GM19351 (cell line): ENCODE data around the gene PLOD3.
A peak's percentile ranks its signal among the peaks of the same experiment; 100 is the strongest.
"Not testable (repeated sequence)": the region's sequence is repeated elsewhere in the genome, so short reads cannot be mapped to it uniquely, and the experiment has no call there.

Experiments
- ATAC-seq: cut with Tn5 transposase; IDR thresholded peaks from one replicate; pipeline ENCODE4 v1.9.1; 2021; ENCODE audit warnings: mild to moderate bottlenecking, moderate library complexity; ENCODE audit not compliant: unreplicated experiment

Gene PLOD3, protein sequence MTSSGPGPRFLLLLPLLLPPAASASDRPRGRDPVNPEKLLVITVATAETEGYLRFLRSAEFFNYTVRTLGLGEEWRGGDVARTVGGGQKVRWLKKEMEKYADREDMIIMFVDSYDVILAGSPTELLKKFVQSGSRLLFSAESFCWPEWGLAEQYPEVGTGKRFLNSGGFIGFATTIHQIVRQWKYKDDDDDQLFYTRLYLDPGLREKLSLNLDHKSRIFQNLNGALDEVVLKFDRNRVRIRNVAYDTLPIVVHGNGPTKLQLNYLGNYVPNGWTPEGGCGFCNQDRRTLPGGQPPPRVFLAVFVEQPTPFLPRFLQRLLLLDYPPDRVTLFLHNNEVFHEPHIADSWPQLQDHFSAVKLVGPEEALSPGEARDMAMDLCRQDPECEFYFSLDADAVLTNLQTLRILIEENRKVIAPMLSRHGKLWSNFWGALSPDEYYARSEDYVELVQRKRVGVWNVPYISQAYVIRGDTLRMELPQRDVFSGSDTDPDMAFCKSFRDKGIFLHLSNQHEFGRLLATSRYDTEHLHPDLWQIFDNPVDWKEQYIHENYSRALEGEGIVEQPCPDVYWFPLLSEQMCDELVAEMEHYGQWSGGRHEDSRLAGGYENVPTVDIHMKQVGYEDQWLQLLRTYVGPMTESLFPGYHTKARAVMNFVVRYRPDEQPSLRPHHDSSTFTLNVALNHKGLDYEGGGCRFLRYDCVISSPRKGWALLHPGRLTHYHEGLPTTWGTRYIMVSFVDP

DNA sequence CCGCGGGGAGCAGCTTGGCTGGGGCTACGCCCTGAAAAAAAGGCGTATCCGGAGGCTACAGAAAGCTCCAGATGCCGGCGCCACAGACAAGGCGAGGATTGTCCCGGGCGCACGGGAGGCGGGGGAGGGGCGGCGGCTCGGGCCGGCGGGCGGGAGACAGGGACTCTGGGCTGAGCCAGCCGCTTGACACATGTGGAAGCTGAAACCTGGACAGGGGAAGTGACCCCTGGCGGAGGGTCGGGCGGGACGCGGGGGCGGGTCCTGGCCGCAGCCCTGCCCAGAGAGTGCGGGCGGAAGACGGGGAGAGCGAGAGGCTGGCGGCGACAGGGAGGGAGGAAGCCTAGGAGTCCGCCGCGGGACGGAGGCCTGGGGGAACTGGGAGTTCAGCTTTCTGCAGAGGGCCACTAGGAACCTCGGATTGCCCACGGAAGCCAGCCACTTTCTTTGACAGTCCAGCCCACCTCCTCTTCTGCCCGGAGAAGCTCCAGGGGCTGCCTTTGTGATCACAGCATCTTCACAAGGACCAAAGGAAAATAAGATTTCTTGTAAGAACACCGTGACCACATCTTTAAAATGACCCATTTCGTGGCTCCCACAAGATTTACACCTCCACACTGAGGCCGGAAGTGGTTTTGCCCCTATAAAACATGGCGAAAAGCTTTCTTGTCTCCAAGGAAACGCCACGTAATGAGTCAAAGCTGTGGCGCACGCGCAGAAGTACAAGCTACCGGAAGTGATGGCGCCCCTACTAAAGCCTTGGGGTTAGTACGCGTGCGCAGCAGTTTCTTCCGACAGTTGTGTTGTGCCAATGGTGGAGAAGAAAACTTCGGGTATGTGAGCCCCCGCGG is at the start of gene PLOD3, which contains the start of gene ZNHIT1:
PLOD3 (minus strand) TSS at position 194 of the 848 bp plus-strand sequence. CDS start 307 bp downstream, outside the sequence.
ZNHIT1 (plus strand) TSS at position 778 of the 848 bp plus-strand sequence; CDS start at position 809, 31 bp downstream.
- ATAC-seq, result peak; percentile 72

DNA sequence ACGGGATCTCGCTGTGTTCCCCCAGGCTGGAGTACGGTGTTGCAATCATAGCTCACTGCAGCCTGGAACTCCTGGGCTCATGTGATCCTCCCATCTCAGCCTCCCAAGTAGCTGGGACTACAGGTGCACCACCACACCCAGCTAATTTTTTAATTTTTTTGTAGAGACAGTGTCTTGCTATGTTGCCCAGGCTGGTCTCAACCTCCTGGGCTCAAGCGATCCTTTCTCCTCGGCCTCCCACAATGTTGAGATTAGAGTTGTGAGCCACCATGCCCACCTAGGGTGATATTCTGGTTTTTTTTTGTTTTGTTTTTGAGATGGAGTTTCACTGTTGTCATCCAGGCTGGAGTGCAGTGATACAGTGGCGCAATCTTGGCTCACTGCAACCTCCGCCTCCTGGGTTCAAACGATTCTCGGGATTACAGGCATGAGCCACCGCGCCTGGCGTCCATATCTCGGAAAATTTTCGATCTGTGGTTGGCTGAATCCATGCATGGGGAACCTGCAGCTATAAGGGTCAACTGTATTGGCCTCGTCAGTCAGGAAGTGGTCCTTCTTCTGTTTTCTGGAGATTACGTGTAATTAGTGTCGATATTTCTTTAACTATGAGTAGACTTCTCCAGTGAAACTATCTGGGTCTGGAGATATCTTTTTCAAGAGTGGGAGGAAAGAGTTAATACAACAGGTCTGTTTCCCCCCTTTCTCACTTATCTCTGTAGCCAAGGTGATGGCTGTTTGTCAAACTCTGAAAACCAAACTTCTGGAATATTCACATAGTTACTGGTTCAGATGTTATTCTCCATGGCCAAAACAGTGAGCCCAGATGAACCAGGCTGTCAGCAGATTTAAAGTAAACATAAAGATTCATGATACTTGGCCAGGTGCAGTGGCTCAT is 48.5 kb upstream of the PLOD3 start:
- ATAC-seq, result no peak

DNA sequence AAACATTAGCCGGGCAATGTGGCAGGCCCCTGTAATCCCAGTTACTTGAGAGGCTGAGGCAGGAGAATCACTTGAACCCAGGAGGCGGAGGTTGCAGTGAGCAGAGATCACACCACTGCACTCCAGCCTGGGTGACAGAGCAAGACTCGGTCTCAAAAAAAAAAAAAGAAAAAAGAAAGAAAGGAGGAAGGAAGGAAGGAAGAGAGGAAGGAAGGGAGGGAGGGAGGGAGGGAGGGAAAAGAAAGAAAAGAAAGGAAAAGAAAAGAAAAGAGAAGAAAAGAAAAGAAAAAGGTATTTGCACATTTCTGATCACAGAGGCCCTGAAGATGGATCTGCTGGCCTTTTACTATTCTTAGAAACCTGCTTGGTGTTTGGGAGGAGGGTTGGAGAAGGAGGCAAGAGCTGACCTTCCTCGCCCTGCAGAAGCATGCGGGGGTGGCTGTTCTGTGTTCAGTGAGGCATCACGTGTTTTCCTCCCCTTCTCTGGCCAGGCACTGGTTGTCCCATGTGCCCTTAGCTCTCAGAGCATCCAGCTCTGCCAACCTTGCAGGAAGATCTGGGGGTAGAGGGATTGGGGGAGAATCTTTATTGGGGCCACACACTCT is 46.8 kb upstream of the PLOD3 start:
- not testable (repeated sequence) for ATAC-seq

DNA sequence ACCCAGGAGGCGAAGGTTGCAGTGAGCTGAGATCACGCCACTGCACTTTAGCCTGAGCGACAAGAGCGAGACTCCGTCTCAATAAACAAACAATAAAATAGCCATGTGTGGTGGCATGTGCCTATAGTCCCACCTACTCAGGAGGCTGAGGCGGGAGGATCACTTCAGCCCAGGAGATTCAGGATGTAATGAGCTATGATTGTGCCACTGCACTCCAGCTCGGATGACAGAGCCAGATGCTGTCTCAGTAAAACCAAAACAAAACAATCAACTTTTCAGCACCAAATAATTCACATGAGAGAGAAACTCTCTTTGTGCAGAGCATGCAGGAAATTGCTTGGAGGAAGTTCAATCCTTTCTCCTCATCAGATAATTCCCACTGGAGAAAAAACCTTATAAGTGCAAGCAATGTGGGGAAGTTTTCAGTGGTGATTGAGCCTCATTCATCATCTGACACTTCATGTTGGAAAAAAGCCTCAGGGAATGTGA is 40.9 kb upstream of the PLOD3 start:
- ATAC-seq, result no peak

DNA sequence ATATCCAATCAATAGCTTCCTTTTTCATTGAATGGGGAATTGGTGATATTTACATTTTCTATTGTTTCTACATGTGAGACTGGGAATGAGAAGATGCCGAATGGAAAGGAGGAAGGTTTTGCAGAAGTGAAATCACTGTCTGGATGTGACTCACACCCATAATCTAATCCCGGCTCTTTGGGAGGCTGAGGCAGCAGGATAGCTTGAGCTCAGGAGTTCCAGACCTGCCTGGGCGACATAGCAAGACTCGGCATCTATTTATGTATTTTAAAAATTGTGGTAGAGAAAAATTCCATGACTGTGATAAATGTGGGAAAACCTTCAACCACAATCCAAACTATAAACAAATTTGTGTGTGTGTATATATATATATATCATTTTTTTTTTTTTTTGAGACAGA is 38.4 kb upstream of the PLOD3 start:
- no peak for ATAC-seq

DNA sequence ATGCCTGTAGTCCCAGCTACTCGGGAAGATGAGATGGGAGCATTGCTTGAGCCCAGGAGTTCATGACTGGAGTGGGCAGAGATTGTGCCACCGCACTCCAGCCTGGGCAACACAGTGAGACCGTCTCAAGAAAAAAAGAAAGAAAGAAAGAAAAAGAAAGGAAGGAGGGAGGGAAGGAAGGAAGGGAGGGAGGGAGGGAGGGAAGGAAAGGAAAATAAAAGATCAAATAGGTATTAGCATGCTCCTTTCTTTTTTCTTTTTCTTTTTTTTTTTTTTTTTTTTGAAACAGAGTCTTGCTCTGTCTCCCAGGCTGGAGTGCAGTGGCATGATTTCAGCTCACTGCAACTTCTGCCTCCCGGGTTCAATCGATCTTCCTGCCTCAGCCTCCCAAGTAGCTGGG is 35.8 kb upstream of the PLOD3 start:
- not testable (repeated sequence) for ATAC-seq

DNA sequence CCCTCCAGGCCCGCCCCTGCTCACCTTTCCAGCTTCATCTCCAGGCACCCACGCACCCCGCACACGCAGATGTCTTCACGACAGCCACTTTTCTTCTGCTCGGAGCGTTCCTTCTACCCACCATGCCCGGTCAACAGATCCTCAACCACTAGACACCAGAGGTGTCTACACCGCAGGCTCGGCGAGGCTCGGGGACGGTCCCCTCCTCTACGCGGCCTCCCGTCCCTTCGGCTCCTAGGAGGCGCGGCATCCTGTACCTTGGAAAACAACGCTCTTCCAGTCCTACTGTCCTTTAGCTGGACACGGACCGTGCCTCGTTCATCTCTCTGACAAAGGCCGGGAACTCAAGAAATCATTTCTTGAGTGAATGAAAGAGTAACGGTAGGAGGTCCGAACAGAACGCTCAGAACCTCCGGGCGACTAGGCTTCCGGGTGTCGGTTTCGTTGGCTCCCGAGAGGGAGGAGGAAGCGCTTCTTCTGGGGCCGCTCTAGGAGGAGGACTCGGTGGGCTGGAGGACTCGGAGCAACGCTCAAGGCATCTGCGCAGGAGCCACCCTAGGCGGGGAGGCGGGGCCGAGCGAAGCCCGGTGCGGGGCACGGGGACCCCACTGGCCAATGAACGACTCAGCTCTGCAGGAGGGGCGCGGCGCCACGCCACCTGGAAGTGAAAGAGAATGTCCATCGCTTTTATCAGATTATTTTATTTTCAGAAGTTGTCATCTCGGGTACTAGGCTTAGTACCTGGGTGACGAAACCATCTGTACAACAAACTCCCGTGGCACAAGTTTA is 34.7 kb upstream of the PLOD3 start:
- peak; percentile 93 for ATAC-seq

DNA sequence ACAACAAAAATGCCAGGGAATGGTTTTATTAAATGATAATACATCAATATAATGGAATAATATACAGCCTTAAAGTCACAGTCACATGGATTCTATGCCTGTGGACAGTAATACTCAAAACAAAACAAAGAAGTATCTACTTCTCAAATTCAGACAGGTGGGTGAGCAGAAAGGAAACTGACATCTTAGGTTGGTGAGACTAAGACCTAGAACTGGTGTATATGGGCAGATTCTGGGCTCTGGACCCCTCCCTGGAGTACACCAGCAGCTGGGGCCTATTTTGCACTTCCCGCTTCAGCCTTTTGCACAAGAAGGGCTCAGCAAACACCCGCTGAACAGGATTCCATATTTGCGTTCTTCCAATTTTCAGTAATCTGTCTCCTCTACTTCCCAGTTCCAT is 32.9 kb upstream of the PLOD3 start:
- ATAC-seq, result peak; percentile 42

DNA sequence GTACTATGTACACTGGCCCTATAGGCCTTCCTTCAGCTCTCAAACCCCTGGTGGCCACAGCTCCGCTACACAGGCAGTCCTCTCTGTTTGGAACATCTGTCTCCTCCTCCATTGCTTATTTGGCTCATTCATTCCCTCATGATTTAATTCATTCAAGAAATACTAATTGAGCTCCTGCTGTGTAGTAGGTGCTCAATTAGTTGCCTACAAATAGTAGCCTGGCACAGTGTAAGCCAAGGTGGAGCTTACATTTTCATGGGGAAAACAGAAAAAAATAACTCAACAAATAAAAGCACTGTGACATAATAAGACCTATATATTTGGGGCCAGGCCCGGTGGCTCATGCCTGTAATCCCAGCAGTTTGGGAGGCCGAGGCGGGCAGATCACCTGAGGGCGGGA is 30.9 kb upstream of the PLOD3 start:
- no peak for ATAC-seq

DNA sequence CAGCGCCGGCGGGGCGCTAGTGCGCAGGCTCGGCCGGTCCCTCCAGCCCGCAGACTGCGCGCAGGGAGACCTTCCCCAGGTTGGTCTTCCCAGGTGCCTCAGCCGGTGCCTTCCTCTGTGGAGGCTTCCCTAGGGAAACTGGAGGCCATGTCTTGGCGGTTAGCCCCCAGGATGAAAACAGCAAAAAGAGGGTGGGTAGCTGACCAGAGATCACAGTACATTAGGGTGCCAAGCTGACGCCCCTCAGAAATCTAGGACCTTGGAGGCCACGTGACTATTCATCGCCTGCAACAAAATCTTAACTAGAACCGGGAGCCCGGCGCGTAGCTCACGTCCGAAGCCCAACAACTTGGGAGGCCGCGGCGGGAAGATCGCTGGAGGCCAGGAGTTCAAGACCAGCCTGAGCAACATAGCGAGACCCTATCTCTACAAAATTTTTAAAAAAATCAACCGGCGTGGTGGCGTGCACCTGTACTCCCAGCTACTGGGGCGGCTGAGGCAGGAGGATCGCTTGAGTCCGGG is 27.8 kb upstream of the PLOD3 start:
- ATAC-seq, result no peak

DNA sequence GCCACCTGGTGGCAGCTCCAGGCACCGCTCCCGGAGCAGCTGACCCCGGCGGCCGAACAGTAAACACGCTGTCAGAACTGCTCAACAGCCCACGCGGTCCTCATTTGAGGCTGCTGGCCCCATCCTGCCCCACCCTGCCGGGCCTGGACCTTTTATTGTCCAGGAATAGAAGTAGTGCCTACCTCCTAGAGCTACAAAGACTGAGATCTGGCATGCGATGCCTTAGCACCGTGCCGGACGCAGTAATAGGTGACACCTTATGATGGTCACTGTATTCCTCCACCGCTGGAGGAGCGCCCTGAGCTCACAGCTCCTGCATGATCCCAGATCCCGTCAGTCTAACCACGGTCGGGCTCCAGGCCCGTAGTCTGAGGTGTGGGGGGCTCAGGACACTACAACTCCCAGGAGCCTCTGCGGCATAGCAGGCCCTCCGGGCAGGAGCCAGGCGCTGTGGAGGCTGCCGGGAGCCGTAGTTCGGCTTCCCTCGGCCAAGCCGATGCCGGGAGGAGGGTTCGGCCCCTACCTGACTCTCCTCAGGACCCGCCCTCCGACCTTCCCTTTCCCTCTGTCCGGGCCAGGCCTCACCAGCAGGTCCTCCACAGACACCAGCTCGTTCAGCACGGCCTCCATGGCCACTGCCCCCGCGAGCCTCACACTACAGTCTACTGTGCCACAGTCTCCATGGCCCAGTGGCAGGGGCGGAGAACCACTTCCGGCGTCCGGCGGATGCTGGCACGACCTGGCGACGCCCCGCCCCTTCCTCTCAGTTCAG is 27.2 kb upstream of the PLOD3 start, which contains the start of gene FIS1:
FIS1 (minus strand) TSS at position 707 of the 772 bp plus-strand sequence; CDS start at position 630, 77 bp downstream.
- peak; percentile 89 for ATAC-seq

DNA sequence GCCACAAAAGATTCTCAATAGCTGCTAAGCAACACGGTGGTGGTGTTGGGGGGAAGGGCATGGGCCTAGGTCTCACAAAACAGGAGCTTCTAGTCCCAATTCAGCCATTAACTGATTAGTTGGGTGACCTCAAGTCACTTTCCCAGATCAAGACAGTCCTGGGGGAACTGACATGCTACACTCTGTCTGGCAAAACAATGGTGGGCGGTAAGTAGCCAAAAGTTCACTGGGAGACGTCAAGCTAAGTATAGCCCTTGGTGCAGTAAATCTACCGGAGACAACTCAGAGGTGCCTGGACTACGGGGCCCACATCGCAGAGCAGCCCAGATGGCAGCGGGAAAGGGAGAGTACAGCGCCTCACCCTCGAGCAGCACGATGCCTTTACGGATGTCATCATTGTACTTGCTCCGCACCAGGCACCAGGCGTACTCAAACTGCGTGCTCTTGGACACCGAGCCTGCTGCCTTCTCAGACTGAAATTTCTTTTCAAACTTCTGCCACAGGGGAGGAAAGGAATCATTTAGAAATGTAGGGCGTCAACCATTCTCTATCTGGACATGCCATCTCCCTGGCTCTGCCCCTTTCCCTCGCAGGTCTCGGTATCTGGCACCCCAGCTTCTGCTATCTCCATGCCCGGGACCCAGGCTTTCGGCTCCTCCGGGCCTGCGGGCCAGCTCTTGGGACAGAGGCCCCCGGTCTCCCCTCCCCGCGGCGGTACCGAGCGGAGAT is 26.4 kb upstream of the PLOD3 start:
- ATAC-seq, result no peak

DNA sequence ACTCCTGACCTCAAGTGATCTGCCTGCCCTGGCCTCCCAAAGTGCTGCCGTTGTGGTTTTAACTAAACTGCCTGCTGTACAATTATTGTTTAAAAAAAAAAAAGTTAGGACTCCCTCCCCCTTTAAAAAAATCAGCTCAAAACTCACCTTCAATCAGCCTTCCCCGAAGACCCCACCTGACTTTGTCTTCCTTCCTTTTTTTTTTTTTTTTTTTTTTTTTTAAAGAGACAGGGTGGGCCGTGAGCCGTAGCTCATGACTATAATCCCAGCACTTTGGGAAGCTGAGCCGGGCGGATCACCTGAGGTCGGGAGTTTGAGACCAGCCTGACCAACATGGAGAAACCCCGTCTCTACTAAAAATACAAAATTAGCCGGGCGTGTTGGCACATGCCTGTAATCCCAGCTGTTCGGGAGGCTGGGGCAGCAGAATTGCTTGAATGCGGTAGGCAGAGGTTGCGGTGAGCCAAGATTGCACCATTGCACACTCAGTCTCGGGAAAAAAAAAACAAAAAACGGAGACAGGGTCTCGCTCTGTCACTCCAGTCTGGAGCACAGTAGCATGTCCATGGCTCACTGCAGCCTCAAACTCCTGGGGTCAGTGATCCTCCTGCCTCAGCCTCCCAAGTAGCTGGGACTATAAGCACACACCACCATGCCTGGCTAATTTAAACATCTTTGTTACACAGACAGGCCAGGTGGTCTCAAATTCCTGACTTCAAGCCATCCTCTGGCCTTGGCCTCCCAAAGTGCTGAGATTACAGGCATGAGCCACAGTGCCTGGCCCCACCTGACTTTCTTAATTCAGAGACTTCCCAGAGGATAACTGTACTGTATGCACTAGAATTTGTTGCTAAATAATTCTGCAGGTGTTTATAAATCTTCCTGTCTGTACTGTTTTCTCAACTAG is 24.3 kb upstream of the PLOD3 start:
- ATAC-seq, result no peak

DNA sequence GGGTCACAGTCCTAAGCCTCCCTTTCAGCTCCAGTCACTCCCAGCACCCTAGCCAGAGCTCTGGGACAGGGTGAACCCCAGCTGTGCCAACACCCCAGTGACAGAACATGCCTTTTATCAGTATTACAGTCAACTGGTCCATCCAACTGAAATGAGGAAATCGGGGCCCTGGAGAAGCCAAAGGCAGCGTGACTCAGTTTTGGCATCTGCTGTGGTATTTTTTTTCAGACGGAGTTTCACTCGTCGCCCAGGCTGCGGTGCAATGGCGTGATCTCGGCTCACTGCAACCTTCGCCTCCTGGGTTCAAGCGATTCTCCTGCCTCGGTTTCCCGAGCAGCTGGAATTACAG is 23.6 kb upstream of the PLOD3 start:
- ATAC-seq, result no peak

DNA sequence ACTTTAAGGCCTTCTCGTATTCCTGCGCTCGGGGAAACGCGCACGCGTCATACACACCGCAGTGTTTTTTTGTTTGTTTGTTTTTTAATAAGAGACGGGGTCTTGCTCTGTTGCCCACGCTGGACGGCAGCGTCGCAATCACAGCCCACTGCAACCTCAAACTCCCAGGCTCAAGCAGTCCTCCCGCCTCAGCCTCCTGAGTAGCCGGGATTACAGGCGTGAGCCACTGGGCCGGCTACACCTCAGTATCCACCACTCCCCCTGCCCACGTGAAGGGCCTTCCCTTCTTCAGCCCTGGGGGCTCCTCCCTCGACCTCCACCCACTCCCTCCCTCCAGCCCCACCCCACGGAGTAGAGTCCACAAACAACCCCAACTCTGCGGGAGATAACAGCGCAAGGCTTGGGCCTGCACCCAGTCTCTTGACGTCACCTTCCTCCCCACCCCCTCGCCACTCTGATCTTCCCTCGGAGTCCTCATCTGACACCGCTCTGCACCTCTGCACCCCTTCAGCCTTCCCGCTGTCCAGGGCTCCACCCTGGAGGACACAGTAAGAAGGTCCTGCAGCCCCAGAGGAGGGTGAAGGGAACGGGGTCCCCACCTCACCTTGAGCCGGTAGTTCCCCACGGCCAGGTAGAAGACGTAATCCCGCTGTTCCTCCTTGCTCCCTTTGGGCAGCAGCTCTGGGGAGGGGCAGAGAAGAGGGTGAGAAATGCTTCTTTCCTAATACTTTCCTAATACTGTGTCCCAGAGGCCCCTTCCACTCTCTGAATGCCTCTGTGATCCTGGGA is 23.0 kb upstream of the PLOD3 start:
- no peak for ATAC-seq

DNA sequence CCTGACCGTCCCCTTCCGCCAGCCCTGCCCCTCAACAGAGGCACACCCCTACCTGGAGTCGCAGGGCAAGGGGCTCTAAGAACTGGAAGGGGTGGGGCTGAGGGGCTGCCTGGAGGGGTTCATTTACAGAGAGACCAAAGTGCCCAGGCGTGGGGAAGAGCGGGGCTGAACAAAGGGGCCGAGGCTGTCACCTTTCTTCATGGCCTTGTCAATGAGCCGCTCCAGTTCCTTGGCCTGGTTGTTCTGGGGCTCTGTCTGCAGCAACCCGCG is 22.5 kb upstream of the PLOD3 start:
- no peak for ATAC-seq
